Adrenal gland (tissue), 19 donors: Measurements from ENCODE around the gene DCAF17. TPM values are rescaled to one million over a fixed set of nuclear protein-coding genes. Genes with fewer than 3 reads are reported as not detected.
A peak's percentile ranks its signal among the peaks of the same experiment; 100 is the strongest.

ENCODE experiments used
- DNase-seq, 7 donors: peaks; one replicate each; pipeline ENCODE4 v3.0.0-alpha.2; 2019 to 2020
- H3K27ac ChIP-seq, 5 donors: fragments of 200-600 bp; sonication (generic) in 4 of 5; 1 replicate in 3 of 5; 2 replicates in 2 of 5; pipeline versions ENCODE4 v1.5.1 to v1.8.0; 2016 to 2020; ENCODE audit warnings: mild to moderate bottlenecking in 1 of 5
- H3K27me3 ChIP-seq: fragments of 200-600 bp; 2 replicates; pipeline ENCODE4 v1.8.0; 2021
- H3K36me3 ChIP-seq, 2 donors: fragments of 200-600 bp; replicated peaks in 1 of 2; 1 replicate in 1 of 2; 2 replicates in 1 of 2; pipeline versions ENCODE4 v1.5.1 to v1.8.0; 2018 to 2022
- H3K4me1 ChIP-seq, 2 donors: fragments of 200-600 bp; replicated peaks in 1 of 2; 1 replicate in 1 of 2; 2 replicates in 1 of 2; pipeline versions ENCODE4 v1.5.1 to v1.8.0; 2018 to 2021
- H3K4me3 ChIP-seq, 4 donors: fragments of 200-600 bp; sonication (generic) in 3 of 4; one replicate each; pipeline ENCODE4 v1.5.1; 2016 to 2018
- H3K9me3 ChIP-seq, 3 donors: fragments of 200-600 bp; sonication (generic) in 1 of 3; replicated peaks in 1 of 3; 1 replicate in 2 of 3; 2 replicates in 1 of 3; pipeline versions ENCODE4 v1.5.1 to v1.8.0; 2016 to 2021
- POLR2A ChIP-seq, 2 donors: fragments of 450-650 bp; IDR thresholded peaks; one replicate each; pipeline ENCODE4 v1.6.1; 2017; ENCODE audit warnings: antibody characterized with exemption in 2 of 2, mild to moderate bottlenecking in 2 of 2, moderate library complexity in 1 of 2
- WGBS, 4 donors: extraction: QIAGEN DNeasy Blood & Tissue Kit in 2 of 4; methylation state at CpG; one replicate each; pipeline versions ENCODE4 v1.1.5 to v1.1.7; 2013 to 2017; 5-methylcytosine and 5-hydroxymethylcytosine counted together
- intact Hi-C, 2 donors: fragments of 100-400 bp; cut with DNase I; formaldehyde crosslinking; loops; one replicate each; pipeline versions ENCODE4 v1.14.1 to v1.15.0; 2022 to 2023
- long read RNA-seq, 10 donors: library from polyadenylated mRNA in 3 of 10; unstranded in 2 of 10; stranded (forward) in 1 of 10; transcript quantifications; one replicate each; pipeline ENCODE4 v2.0.0 and lab custom pipeline, GENCODE V29; 2021 to 2026
- polyA plus RNA-seq, 3 donors: library from polyadenylated mRNA; stranded (reverse); fragments of 200-250 nt in 2 of 3; fragments of 350-450 nt in 1 of 3; fragmentation: Illumina TruSeq in 1 of 3; extraction: RNeasy Lipid Tissue Mini Kit (QIAGEN cat#74804) in 1 of 3; gene quantifications; one replicate each; pipeline ENCODE4 v1.2.3, GENCODE V29; 2013 to 2014
- total RNA-seq, 9 donors: library from RNA; depleted of rRNA in 4 of 9; stranded (reverse); fragments of >200 nt in 4 of 9; fragments of 120-200 nt in 1 of 9; fragmentation: NEBNext Ultra II Directional in 1 of 9; extraction: Animal tissue kit (Norgen Biotek cat#: 25700) in 1 of 9; gene quantifications; one replicate each; pipeline versions ENCODE4 v1.1.0 to v1.2.4, GENCODE V29; 2013 to 2023
- TF ChIP-seq, protein P1 (sequence below), 6 experiments: fragments of 450-650 bp in 4 of 6; fragments of 200-600 bp in 2 of 6; sonication (generic) in 1 of 6; IDR thresholded peaks; 1 replicate in 5 of 6; 2 replicates in 1 of 6; pipeline versions ENCODE4 v1.5.1 to v1.8.0; 2016 to 2021; ENCODE audit warnings: antibody characterized with exemption in 6 of 6, mild to moderate bottlenecking in 2 of 6, moderate library complexity in 1 of 6
- donor health status: healthy with polysubstance abuse.
- donor health status: Bipolar disorder and iron deficiency.
- donor health status: DM: yes; HTN: yes; CAD: no.
- donor health status: DM: no; HTN: no; CAD: no.
- donor health status: DM: no; HTN: no; CAD: no.
- donor health status: DM: yes; HTN: yes; CAD: no.

Gene DCAF17, protein sequence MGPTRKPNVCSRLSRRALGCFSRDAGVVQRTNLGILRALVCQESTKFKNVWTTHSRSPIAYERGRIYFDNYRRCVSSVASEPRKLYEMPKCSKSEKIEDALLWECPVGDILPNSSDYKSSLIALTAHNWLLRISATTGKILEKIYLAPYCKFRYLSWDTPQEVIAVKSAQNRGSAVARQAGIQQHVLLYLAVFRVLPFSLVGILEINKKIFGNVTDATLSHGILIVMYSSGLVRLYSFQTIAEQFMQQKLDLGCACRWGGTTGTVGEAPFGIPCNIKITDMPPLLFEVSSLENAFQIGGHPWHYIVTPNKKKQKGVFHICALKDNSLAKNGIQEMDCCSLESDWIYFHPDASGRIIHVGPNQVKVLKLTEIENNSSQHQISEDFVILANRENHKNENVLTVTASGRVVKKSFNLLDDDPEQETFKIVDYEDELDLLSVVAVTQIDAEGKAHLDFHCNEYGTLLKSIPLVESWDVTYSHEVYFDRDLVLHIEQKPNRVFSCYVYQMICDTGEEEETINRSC
- 10 to 100 TPM in 8 of 9 donors, 1 to 10 TPM in 1; 9.6 to 21.9 (median 18.3) TPM for total RNA-seq
- 10 to 100 TPM in 1 of 3 donors, 1 to 10 TPM in 2; 2.6 to 13.6 (median 4.0) TPM for polyA plus RNA-seq
- long read RNA-seq, donor 1, partial matches to known transcripts = 0 of 2 reads
- long read RNA-seq, donor 1, other reads (novel, unspliced or antisense) = 0 of 2 reads
- long read RNA-seq, donor 2, partial matches to known transcripts = 0 of 1 reads
- long read RNA-seq, donor 2, other reads (novel, unspliced or antisense) = 0 of 1 reads
- long read RNA-seq, donor 3, partial matches to known transcripts = 0 of 1 reads
- long read RNA-seq, donor 3, other reads (novel, unspliced or antisense) = 0 of 1 reads
- long read RNA-seq, donor 4, partial matches to known transcripts = 0 of 2 reads
- long read RNA-seq, donor 4, other reads (novel, unspliced or antisense) = 1 of 2 reads
- long read RNA-seq, donor 5, full-length matches to known transcripts = 3 of 10 reads
- long read RNA-seq, donor 5, partial matches to known transcripts = 0 of 10 reads
- long read RNA-seq, donor 5, other reads (novel, unspliced or antisense) = 7 of 10 reads
- long read RNA-seq, donor 6, partial matches to known transcripts = 1 of 4 reads
- long read RNA-seq, donor 6, other reads (novel, unspliced or antisense) = 2 of 4 reads
- long read RNA-seq, donor 7, partial matches to known transcripts = 0 of 1 reads
- long read RNA-seq, donor 7, other reads (novel, unspliced or antisense) = 0 of 1 reads
- long read RNA-seq, donor 8 = 0 reads
- long read RNA-seq, donor 9 = 0 reads
- long read RNA-seq, donor 10, partial matches to known transcripts = 0 of 1 reads
- long read RNA-seq, donor 10, other reads (novel, unspliced or antisense) = 0 of 1 reads

- H3K27me3 ChIP-seq = no peaks in the 10 kb centered on the region
- peak within 1 kb of the TSS; percentile 87 to 99 (median 97) for H3K27ac ChIP-seq
- H3K9me3 ChIP-seq = no peaks in the 10 kb centered on the region
- intact Hi-C loops = loop anchor here (5.0 to 10.0 kb wide), 2 partner anchors 90 to 462 kb away; partner anchors contain the start of gene CYBRD1 (in 2 of the 2)
- WGBS, 4 donors = 0 to 2% (median 1%) methylated on average over 11 to 92 of the region's 92 CpGs
- peak within 1 kb of the TSS; percentile 17 to 98 (median 50) for H3K4me3 ChIP-seq
- peak; percentile 95 to 97 (median 96) for DNase-seq
- TF ChIP-seq, protein P1, sequence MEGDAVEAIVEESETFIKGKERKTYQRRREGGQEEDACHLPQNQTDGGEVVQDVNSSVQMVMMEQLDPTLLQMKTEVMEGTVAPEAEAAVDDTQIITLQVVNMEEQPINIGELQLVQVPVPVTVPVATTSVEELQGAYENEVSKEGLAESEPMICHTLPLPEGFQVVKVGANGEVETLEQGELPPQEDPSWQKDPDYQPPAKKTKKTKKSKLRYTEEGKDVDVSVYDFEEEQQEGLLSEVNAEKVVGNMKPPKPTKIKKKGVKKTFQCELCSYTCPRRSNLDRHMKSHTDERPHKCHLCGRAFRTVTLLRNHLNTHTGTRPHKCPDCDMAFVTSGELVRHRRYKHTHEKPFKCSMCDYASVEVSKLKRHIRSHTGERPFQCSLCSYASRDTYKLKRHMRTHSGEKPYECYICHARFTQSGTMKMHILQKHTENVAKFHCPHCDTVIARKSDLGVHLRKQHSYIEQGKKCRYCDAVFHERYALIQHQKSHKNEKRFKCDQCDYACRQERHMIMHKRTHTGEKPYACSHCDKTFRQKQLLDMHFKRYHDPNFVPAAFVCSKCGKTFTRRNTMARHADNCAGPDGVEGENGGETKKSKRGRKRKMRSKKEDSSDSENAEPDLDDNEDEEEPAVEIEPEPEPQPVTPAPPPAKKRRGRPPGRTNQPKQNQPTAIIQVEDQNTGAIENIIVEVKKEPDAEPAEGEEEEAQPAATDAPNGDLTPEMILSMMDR (IDR thresholded peaks at IDR 0.05) = peak in 2 of 6 experiments; percentile 21 to 31
- peak; percentile 78 to 82 for TF ChIP-seq POLR2A (IDR thresholded peaks at IDR 0.05)
- H3K36me3 ChIP-seq = no peaks in the 10 kb centered on the region
- H3K4me1 ChIP-seq = peaks cover 7 to 14% of the 10 kb centered on the region in 2 donors
These were observed at the start of gene DCAF17 for GRCh38 chr2:171434013-171434989. Gene DCAF17 (plus strand): TSS chr2:171434226. CDS start chr2:171434578, 352 bp downstream.

DNA sequence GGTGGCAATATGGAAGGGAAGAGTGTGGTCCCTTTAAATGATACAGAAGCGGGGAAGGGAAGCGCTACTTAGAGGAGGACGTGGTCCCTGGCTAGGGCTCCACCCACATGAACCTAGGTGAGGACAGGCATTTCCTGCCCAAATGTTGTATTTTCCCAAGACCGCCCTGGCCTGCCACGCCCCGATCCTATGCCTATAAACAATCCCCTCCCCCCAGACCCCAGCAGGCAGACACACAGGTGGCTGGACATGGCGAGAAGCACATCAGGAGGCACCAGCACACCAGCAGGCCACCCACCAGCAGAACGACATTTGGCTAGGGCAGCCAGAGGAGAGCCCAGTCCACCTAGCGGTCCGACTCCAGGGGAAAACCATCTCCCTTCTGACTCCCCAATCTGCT is 47.4 kb upstream of the DCAF17 start:
- H3K4me1 ChIP-seq = no peaks in the 10 kb centered on the region
- no peak for DNase-seq
- intact Hi-C loops = no loop called here
- H3K36me3 ChIP-seq = no peaks in the 10 kb centered on the region
- H3K27me3 ChIP-seq = no peaks in the 10 kb centered on the region
- H3K4me3 ChIP-seq = no peak overlapping the region
- no peak for TF ChIP-seq POLR2A (IDR thresholded peaks at IDR 0.05)
- TF ChIP-seq, protein P1 (IDR thresholded peaks at IDR 0.05) = no peak
- H3K27ac ChIP-seq = no peak overlapping the region
- H3K9me3 ChIP-seq = no peaks in the 10 kb centered on the region
- WGBS, 4 donors = 86 to 94% (median 90%) methylated on average over 6 to 10 of the region's 10 CpGs

- DNase-seq = no peak
- Histone ChIP-seq H3K27ac (no peak overlapping the region), H3K27me3 (no peaks in the 10 kb centered on the region), H3K4me3 (no peak overlapping the region), H3K4me1 (no peaks in the 10 kb centered on the region), H3K36me3 (no peaks in the 10 kb centered on the region), H3K9me3 (no peaks in the 10 kb centered on the region)
- TF ChIP-seq POLR2A (IDR thresholded peaks at IDR 0.05) = no peak
- TF ChIP-seq, protein P1 (IDR thresholded peaks at IDR 0.05) = no peak
- intact Hi-C loops = no loop called here
- 91 to 93% (median 93%) methylated on average over 5 to 7 of the region's 7 CpGs for WGBS, 4 donors
These were observed 47.0 kb upstream of the DCAF17 start for GRCh38 chr2:171387052-171387451.
